Stimulated activated CD8-positive, alpha-beta memory T cell treated with anti-CD3 and anti-CD28 coated beads, Interleukin-15, amount 100 ng/mL, for 48 hours (primary cell): Measurements from ENCODE around the gene YAP1.
"Not testable (repeated sequence)": the region's sequence is repeated elsewhere in the genome, so short reads cannot be mapped to it uniquely, and the experiment has no call there.

ENCODE experiments used
- DNase-seq, 2 donors: peaks; one replicate each; pipeline ENCODE4 v3.0.0-alpha.2; 2020; ENCODE audit warnings: low read depth in 2 of 2

YAP1 gene

GRCh38 chr11:102200325-102200724 is 90.1 kb downstream of the YAP1 start:
- not testable (repeated sequence) for DNase-seq

DNA sequence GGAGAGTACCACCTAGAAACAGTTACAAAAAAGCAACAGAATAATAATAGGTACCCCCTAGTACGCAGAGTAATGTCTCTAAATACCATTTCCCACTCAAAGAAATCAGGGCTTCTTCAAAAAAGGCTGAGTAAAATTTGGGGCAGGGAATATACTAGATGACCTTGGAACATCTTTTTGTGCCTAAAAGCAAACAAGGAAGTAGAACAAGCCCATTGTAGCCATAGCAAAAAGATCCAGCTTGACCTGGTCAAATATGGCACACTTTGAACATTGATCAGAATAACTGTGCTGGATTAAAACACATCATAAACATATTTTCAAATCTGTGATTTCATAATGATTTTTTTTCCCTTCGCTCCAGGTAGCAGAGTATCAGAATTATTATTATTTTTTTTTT is 91.5 kb downstream of the YAP1 start:
- no peak for DNase-seq

DNA sequence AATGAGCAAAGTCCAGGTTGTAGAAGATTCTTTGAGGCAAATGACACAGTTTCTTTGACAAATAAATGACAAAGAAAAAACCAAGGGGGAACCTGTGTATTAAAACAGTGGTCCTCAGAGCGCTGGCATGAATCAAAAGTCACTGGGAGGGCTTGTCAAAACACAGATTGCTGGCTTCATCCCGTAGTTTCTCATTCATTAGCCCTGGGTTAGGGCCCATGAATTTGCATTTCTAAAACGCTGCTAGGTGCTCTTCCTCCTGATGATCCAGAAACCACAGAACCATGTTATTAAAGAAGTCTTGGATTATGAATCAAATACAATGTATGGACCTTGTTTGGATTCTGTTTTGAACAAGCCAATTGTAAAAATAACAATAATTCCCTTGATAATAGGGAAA is 92.7 kb downstream of the YAP1 start:
- no peak for DNase-seq

DNA sequence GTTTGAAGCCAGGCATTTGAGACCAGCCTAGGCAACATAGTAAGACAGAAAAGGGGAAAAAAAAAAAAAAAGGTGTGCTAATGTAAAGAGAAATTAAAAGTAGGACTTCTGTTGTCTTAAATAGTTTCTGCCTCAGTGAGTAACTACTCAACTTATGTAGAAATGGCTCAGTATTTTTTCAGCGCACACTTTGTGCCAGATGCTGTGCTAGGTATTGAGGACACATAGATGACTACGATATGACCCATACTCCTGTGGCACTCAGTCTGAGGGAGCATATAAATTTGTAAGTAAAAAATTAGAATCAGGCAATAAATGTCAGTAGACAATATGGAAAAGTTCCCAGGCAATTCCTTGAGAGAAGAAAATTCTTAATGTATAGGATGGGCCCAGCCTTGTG is 93.9 kb downstream of the YAP1 start:
- DNase-seq, result no peak

DNA sequence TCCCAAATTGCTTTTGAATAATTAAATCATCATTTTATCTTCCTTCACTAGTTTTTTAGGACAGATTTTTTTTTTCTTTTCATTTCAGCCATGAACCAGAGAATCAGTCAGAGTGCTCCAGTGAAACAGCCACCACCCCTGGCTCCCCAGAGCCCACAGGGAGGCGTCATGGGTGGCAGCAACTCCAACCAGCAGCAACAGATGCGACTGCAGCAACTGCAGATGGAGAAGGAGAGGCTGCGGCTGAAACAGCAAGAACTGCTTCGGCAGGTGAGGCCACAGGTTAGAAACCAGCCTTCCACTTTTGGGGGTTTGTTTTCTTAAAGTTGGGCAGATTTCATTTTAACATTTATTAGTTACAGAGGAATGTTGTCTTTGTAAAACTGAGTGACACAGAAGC is 95.6 kb downstream of the YAP1 start:
- DNase-seq, result no peak

GRCh38 chr11:102208835-102209234 is 98.6 kb downstream of the YAP1 start:
- no peak for DNase-seq

GRCh38 chr11:102214623-102215022 is 104.4 kb downstream of the YAP1 start:
- DNase-seq, result no peak

- no peak for DNase-seq
These were observed 106.3 kb downstream of the YAP1 start for GRCh38 chr11:102216433-102217075.

GRCh38 chr11:102220728-102221467 is 110.7 kb downstream of the YAP1 start:
- no peak for DNase-seq

DNA sequence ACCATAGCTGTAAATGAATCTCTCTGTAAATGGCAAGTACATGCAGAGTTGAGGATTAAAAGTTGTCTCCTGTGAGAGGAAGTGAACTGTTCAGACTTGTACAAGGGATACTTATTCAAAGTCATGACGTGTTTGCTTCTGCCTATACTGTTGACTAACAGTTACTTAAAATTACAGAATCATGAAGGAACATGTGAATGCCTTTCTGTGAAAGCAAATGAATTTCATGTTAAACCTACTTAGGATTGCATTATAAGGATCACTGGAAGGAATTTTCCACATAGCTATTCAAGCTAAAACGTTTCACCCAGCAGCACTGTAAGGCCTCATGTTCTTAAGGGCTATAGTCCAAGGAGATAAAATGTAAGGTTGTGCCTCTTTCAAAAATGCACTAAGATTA is 113.6 kb downstream of the YAP1 start:
- no peak for DNase-seq

DNA sequence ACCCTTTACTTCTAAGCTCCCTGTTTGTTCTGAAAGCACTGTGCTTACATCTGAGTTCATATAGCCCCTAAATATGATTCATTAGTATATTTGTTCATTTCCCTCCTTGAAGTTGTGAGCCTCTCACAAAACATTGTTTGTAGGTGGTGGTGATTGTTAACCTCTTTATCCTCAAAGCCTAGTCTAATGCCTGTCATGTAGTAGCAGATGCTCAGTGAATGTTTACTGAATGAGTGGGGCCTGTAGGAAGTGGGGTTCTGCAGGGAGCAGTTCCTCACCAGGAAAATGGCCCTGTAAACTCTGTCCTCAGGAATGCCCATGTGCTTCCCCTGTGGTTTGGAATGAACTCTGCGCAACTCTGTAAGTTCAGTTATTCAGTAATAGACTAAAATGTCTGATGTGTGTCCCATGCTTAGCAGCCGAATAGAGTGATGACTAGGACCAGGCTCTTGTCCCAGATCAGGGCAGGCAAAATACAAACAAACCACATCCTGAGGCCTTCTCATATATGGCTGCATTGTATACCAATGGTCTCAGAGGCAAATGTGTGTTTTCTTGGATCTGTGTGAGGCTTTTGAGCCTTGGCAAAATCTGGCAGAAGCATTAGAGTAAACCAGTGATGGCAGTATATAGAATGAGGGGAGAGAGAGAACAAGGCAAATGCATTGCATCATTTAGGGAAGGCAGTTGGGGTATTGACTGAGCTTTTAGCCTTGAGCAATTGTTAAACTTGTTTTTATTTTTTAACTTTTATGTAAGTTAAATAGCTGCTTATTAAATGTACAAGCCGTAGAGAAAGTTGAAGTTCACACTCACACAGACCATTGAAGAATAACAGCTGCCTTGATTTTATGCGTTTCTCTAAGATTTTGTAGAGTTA is 115.7 kb downstream of the YAP1 start:
- DNase-seq, result no peak

GRCh38 chr11:102226702-102227490 is 116.6 kb downstream of the YAP1 start:
- no peak for DNase-seq

- no peak for DNase-seq
These were observed 119.4 kb downstream of the YAP1 start for GRCh38 chr11:102229510-102230123.

DNA sequence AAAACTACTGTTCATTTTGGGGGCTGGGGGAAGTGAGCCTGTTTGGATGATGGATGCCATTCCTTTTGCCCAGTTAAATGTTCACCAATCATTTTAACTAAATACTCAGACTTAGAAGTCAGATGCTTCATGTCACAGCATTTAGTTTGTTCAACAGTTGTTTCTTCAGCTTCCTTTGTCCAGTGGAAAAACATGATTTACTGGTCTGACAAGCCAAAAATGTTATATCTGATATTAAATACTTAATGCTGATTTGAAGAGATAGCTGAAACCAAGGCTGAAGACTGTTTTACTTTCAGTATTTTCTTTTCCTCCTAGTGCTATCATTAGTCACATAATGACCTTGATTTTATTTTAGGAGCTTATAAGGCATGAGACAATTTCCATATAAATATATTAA is 119.9 kb downstream of the YAP1 start:
- DNase-seq, result no peak

GRCh38 chr11:102230911-102231310 is 120.7 kb downstream of the YAP1 start:
- no peak for DNase-seq

DNA sequence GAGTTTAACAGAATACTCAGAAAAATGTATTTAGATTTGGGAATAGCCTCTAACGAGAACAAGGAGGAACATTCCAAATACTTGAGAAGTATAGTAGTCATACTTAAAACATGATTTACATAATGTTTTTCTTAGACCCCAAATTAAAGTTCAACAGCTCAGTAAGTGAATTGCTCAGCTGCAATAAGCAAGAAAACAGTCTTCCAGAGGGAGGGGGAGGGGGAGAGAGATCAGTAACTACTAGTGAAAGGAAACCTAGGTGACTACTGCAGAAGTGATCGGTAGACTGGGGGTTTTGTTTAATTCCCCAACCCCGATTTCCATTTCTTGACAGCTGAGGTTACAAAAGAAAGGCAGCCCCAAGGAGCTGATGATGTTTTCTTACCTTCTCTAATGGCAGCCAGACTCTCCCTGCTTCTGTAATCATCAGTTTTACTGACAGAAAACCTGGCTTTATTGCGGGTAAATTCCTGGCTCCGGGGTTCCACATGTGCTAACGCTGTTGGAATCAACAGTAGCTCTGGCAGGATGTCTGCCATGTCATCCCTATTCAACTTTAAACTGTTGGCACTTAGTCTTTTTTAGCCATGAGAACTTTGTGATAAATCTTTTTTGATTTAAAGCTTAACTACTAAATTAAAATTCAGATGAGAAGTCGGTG is 124.7 kb downstream of the YAP1 start:
- no peak for DNase-seq

DNA sequence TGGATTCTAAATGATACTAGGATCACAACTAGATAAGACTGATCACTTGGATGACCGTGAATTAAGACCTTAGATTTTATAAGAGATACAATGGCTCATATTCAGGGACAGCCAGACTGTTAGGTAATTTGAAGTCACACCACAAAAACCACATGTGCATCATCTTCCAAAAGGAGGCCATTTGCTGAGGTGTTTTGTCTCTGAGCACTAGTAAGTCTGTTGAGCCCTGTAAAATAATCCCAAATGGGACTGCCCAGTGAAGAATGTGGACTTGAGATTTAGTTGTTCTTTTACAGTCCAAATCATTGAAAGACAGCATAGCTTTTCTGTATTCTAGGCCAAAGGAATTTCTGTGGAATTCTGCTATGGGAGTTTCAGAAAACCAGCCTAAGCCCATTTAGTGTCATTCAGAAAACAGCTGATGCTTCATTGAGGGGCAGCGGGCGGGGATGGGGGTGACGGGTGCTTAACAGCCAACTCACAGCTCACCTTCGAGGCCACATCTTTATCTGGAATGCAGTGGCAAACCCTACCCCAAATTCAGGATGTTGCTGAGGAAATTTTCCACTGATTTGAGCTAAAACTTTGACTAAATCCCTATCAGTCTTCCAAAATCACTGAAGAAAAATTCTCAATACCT is 127.0 kb downstream of the YAP1 start:
- no peak for DNase-seq

DNA sequence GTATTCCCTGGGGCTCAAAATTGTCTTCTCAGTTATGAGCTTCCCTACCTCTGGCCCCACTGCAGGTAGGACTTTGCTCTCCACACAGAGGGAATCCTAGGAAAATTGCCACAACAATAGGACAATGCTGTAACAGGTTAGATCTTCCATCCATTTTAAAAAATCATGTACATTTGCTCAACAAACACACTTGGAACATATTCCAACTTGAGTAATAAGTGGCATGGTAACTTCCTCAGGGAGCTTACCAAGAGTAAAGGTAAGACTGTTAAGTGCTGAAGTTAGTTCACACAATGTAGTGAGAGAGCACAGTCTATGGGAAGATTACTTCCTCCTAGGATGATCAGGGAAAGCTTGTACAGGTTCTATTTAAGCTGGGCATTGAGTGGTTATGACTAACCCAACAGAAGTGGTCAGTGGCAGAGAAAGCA is 128.2 kb downstream of the YAP1 start:
- DNase-seq, result no peak

GRCh38 chr11:102239448-102239847 is 129.2 kb downstream of the YAP1 start:
- no peak for DNase-seq

DNA sequence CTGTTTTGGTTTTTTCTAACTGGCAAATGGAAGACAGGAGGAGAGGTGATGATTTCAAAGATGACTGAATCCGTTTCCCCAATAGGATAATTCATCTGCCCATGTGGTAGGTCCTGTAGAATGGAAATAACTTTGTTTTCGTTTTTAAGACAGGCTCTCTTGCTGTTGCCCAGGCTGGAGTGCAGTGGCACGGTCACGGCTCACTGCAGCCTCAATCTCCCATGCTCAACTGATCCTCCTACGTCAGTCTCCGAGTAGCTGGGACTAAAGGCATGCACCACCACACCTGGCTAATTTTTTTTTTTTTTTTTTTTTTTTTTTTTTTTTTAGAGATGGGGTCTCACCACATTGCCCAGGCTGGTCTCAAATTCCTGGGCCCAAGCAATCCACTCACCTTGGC is 129.7 kb downstream of the YAP1 start:
- DNase-seq, result no peak
